Measurements from ENCODE around the gene RNF157.
A peak's percentile ranks its signal among the peaks of the same experiment; 100 is the strongest.

RNF157 gene

DNA sequence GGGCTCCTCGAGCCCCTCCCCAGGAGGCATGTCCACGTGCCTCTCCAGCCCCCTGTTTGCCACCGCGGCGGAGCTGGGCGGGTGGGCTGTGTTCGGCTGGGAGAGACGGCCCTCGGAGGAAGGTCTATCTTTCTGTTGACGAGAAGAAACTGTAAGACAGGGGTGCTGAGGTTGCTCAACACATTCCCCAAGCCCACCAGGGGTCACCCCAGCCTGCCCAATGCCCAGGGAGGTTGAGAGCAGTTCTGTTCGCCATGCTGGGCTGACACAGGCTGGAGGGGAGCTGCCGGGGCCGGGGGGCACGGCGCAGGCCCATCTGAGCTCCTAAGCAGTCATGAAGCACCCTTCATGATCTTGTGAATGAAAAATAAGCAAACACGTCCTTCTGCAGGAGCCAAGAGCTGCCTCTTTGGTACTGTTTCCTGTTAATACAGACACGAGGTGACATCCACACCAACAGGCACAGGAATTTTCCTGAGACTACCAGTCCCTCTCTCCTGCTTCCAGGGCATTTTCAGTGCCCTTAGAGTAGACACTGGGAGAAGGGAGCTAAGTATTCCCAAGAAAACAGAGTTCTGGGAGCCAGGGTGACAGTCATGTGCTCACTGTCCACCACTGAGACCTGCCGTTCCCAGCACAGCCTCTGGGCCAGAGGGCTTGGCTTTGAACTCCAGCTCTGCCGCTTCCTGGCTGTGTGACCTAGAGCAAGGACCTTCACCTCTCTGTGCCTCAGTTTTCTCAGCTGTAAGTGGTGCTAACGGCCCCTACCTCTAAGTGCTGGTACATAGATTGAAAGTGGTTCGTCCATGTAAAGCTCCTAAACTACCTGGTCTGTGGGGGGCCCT, 34.0 kb upstream of the RNF157 start:
- TF ChIP-seq ZNF274 (IDR thresholded peaks at IDR 0.05; ENCODE audit: low read depth, low read length) = no peak
- H3K4me3 ChIP-seq (ENCODE audit: low read length) = no peak overlapping the region

DNA sequence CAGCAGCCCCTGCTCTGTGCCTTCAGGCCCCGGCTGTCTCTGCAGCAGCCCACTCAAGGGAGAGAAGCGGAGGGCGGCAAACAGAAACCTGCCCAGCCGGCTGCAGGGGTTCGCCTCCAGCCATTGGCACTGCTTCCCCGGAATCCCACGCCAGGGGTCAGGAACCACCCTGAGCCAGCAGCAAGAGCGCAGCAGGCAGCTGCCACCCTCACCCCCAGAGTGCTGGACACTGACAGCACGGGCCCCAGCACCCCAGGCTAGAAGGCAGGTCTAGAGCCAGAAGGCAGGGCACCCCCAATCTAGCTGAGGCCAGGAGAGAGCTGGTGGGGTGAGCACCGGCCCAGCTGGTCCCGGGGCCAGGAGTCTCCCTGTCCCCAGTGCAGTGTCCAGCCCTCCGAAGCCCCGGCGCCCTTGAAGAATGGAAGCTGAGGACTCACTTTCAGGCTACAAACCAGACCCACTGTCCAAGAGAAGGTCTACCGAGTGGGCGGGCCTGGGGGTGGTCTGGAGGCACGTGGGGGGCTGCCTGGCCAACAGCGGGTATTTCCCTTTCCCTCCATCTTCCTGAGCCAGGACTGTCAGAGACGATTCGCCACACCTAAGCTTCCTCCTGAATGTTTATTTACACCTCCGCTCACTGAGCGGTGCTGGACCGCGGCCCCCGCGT, 33.3 kb upstream of the RNF157 start:
- H3K4me3 ChIP-seq (ENCODE audit: low read length) = no peak overlapping the region
- no peak for TF ChIP-seq ZNF274 (IDR thresholded peaks at IDR 0.05; ENCODE audit: low read depth, low read length)

DNA sequence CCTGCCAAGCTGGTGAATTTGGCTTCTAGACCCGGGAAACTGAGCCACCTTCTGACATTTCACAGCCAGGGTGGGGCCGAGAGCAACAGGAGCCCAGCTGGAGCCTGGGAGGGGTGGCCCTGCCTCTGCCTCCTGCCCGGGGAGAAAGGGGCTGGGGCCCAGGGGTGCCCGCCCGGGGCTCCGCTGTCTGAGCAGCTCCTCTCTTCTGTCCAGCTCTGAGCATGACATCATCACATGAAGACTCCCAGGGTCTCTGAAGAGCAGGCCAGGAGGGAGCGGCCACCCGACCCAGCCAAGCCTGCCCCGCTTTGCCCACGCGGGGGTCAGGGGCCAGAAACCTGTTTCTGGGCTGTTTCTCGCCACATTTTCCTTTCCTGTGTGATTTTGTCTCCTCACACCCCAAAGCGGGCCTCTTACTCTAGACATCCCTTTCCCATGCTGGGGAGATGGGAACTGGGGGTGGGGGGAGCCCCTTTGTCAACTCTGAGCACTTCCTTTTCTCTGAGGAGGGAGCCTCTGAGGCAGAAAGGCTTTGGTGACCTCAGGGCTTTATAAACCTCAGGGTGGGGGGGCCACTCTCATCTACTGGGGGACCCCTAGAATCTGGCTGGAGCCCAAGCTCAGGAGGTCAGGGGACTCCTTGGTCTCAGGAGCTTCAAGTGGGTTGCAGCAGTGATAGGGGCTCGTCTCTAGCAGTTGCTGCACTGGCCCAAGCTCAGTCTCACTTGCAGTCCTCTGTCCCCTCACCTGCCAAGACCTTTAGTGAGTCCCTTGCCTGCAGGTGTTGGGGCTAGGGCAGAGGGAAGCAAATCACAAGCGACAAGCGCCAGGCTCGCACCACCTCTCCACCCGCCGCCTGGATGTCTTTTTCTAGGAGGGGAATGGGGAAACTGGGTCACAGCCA, 32.5 kb upstream of the RNF157 start:
- TF ChIP-seq ZNF274 (IDR thresholded peaks at IDR 0.05; ENCODE audit: low read depth, low read length) = no peak
- H3K4me3 ChIP-seq (ENCODE audit: low read length) = peak overlapping the region; percentile 3; the same call in 1 of the 2 replicates

DNA sequence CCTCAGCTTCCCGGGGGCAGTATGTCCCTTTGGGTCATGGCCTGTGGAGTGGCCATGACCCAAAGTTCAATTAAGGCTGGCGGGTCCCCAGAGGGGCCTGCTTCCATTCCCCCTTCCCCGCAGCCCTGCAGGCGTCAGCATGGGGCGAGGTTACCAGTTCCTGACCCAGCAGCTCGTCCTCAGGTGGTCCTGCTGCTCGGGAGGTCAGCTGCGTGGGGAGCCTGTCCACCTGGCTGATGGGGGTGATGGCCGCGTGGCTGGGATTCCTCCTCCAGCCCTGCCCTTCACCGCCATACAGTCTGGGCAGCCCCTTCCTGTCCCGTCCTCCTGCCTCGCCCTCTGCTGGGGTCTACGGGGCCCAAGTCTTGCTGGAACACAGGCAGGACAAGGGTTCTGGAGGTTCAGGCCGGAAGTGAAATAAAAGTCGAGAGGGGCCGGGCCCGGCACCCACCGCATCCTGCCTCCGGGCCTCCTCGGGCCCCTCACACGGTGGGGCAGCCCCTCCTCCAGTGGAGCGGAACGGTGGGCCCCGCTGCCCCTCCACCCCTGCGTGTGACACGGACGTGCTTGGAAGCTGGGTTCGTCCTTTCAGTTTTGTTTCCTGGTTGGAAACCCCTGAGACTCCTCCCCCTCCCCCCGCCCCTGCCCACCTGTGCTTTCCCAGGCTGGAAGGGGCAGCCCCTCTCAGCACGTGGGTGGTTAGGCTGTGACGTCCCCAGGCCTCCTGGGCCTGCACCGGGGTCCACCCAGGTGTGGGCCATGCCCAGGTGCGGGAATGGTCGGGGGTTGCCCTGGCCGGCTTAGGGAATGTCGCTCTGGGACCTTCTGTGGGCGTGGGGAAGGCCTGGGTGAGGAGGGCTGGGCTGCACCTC, 31.6 kb upstream of the RNF157 start:
- no peak for TF ChIP-seq ZNF274 (IDR thresholded peaks at IDR 0.05; ENCODE audit: low read depth, low read length)
- peak overlapping the region; percentile 63; the same call in 1 of the 2 replicates for H3K4me3 ChIP-seq (ENCODE audit: low read length)

DNA sequence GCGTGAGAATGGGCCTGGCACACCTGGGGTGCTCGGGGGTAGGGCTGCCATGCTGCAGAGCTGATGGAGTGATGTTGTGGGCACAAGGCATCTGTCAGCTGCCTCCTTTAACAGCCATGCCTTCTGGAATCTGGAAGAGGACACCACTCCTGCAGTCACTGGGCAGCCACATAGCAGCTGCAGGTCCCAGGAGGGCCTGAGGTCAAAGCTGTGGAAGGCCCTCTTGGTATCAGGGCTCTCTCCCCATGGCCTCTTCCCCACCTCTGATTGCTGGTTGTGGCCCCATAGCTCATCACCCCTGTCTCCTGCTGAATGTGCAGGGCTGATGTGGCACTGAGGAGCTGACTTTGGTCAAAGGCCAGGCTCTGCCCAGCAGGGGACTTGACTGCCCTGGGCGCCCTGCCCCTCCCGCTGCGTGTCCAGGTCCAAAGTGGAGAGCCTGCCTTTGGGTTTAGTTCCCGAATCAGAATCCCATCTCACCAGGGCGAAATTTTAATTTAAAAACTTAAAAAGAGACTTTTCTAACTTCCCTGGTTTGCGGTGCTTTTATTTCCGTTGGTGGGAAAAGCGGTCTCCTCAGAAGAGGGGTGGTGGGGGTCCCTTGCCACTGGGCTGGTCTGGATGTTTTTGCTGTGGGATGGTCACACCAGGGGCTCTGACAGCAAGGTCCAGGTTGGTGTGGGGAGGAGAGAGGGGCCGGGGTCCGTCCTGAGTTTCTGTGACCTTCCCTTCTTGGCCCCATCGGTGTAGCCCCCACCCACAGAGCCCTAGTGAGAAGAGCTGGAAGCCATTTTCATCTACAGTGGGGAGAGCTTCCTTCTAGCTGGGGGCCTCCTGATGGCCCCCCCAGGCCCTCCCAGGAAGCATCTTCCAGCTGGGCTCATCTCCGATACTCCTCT, 30.7 kb upstream of the RNF157 start:
- H3K4me3 ChIP-seq (ENCODE audit: low read length) = peak overlapping the region; percentile 63; the same call in 1 of the 2 replicates
- no peak for TF ChIP-seq ZNF274 (IDR thresholded peaks at IDR 0.05; ENCODE audit: low read depth, low read length)

DNA sequence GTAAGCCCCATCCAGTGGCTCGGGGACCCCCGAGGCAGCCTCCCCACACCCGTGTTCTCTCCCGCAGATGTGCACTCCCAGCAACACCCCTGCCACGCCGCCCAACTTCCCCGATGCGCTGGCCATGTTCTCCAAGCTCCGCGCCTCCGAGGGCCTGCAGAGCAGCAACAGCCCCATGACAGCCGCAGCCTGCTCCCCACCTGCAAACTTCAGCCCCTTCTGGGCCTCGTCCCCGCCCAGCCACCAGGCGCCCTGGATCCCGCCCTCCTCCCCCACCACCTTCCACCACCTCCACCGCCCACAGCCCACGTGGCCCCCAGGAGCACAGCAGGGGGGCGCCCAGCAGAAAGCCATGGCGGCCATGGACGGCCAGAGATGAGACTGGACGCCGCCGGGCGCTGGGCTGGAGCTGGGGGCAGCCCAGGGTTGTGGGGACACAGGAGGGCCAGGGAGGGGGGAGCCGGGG, 29.9 kb upstream of the RNF157 start:
- no peak for TF ChIP-seq ZNF274 (IDR thresholded peaks at IDR 0.05; ENCODE audit: low read depth, low read length)

DNA sequence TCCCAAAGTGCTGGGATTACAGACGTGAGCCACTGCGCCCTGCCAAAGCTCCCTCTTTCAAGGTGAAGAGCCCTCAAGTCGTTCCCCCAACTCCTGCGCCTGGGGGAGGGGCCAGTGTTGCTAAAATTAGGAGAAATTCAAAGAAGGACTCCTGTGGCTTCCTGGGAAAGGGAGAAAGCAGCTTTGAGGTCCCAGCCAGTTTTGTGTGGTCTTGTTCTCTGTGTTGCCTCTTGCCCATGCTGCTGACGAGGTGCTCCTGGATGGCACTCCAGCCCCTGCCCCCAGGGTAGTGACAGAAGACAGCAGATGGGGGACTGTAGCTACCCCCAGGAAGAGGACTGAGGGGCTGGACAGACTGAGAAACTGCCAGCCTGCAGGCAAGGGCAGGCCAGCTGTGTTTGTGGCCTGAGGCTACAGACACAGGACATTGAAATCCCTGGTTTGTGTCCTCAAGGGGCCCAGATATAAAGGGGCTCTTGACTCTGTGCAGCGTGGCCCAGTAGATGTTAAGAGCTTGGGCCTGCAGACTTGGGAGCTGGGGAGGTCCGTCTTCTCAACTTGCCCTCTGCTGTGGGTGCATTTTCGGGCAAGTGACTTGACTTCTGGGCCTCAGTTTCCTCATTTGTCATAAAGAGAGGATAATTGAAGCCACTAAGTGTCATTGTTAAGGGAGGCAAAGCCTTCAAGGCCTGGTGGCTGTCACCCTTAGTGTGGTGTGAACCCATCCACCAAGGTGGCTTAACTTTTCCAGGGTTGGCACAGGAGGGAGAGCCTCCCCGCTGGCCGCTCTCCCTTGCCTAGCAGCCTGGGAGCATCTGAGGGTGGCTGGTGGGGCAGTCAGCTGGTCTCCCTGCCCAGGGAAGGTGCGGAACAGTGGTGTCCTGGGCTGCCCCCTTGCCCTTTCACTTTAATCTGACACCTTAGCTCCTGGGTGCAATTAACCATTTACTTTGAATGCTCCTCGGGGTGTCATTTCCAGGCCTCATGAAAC, 29.0 kb upstream of the RNF157 start:
- H3K4me3 ChIP-seq (ENCODE audit: low read length) = no peak overlapping the region; the same call in 1 of the 2 replicates
- TF ChIP-seq ZNF274 (IDR thresholded peaks at IDR 0.05; ENCODE audit: low read depth, low read length) = no peak

More for the DNA sequence above, 29.9 kb upstream of the RNF157 start:
- no peak overlapping the region; the same call in 1 of the 2 replicates for H3K4me3 ChIP-seq (ENCODE audit: low read length)

DNA sequence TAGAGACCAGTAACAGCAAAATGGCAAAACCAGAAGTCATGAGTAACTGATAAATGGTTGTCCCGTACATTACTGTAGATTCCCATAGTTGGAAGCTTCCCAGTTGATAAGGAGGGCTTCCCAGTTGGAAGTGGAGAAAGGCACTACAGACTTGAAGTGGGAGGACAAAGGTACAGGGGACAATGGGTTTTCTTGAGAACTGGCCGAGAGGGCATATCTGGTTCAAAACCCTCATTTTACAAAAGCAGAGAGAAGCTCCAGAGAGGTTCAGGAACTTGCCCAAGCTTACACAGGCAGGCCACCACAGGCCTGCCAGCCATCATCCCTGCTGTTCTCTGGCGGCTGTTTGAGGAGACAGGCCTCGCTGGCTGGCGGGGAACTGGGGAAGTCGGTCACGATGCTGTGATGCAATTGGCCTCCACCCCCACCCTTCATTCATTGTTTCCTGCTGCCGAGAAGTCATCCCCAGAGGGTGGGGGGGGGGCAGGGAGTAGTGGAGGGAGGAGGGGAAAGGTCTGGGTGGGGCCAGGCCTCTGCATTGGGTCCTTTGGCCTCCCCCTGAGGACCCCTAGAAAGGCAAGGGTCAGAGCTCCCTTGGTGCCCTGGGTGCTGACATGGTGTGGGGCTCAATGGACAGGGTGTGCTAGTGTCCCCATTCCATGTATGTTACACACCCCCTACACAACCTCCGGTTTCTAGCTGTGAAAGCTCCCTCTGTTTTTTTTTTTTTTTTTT, 27.9 kb upstream of the RNF157 start:
- H3K4me3 ChIP-seq (ENCODE audit: low read length) = peak overlapping the region; percentile 78; the same call in 1 of the 2 replicates
- TF ChIP-seq ZNF274 (IDR thresholded peaks at IDR 0.05; ENCODE audit: low read depth, low read length) = no peak

DNA sequence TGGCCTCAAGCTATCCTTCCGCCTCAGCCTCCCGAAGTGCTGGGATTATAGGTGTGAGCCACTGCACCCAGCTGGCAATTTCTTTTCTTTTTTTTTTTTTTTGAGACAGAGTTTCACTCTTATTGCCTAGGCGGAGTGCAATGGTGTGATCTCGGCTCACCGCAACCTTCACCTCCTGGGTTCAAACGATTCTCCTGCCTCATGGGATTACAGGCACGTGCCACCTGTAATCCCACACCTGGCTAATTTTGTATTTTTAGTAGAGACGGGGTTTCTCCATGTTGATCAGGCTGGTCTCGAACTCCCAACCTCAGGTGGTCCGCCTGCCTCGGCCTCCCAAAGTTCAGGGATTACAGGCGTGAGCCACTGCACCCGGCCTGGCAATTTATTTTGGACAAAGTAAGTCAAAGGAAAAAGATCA, 27.3 kb upstream of the RNF157 start:
- H3K4me3 ChIP-seq (ENCODE audit: low read length) = peak overlapping the region; percentile 78; the same call in 1 of the 2 replicates

DNA sequence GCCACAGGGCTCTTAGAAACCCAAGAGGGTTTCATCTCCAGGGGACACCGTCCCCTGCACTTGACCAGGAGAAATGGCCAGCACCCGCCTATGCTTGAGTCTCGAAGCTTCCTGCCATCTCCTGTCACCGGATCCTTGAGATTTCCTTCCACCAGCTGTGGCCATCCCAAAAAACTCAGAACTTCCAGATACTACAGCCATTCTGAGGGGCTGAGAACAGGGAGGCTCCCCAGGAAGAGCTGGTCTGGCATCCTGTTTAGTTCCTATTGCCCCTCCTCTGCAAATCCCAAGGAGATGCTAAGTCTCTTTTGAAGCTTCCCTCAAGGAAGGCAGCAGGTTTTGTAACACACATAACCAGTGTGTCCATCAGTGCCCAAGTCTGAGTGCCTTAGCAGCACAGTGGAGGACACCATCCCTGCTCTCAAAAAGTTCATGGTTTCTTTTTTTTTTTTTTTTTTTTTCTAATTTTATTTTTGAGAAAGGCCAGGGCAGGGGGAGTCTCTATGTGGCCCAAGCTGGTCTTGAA, 26.8 kb upstream of the RNF157 start:
- no peak for TF ChIP-seq ZNF274 (IDR thresholded peaks at IDR 0.05; ENCODE audit: low read depth, low read length)
- H3K4me3 ChIP-seq (ENCODE audit: low read length) = peak overlapping the region; percentile 78

All from GM08714 (cell line).